ENCODE data around the gene RPL29. TPM values are rescaled to one million over a fixed set of nuclear protein-coding genes. Genes with fewer than 3 reads are reported as not detected.

RPL29 gene
- total and polyA plus RNA-seq, 2 of the 4 experiments (the other 2 are of a cell fraction): 2,081 to 2,126 TPM

- TF ChIP-seq RAD21 (IDR thresholded peaks at IDR 0.05; ENCODE audit: low read length) (no peak), POLR2A (IDR thresholded peaks at IDR 0.05; ENCODE audit: low read depth, low read length) (no peak), ELK1 (IDR thresholded peaks at IDR 0.05; ENCODE audit: borderline replicate concordance, low read depth, low read length) (no peak), NFE2L2 (IDR thresholded peaks at IDR 0.05; ENCODE audit: low read depth, low read length) (no peak), CEBPB (IDR thresholded peaks at IDR 0.05; ENCODE audit: low read depth, low read length) (no peak), RFX5 (IDR thresholded peaks at IDR 0.05; ENCODE audit: low read depth, low read length) (no peak), MAZ (IDR thresholded peaks at IDR 0.05; ENCODE audit: borderline replicate concordance, low read depth, low read length) (no peak)
- TF ChIP-seq, protein P1, sequence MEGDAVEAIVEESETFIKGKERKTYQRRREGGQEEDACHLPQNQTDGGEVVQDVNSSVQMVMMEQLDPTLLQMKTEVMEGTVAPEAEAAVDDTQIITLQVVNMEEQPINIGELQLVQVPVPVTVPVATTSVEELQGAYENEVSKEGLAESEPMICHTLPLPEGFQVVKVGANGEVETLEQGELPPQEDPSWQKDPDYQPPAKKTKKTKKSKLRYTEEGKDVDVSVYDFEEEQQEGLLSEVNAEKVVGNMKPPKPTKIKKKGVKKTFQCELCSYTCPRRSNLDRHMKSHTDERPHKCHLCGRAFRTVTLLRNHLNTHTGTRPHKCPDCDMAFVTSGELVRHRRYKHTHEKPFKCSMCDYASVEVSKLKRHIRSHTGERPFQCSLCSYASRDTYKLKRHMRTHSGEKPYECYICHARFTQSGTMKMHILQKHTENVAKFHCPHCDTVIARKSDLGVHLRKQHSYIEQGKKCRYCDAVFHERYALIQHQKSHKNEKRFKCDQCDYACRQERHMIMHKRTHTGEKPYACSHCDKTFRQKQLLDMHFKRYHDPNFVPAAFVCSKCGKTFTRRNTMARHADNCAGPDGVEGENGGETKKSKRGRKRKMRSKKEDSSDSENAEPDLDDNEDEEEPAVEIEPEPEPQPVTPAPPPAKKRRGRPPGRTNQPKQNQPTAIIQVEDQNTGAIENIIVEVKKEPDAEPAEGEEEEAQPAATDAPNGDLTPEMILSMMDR (conservative IDR thresholded peaks at IDR 0.05; ENCODE audit: low read depth, low read length): peak; percentile 32
- H3K56ac ChIP-seq (ENCODE audit: extremely low read depth, insufficient read depth, low read length): no peak overlapping the region
- H4K8ac ChIP-seq (ENCODE audit: low read depth in 2 of 2, low read length in 2 of 2): no peak overlapping the region
- H3K4me3 ChIP-seq (ENCODE audit: insufficient read depth, low read depth, low read length): no peak overlapping the region
- H3K9me1 ChIP-seq (ENCODE audit: insufficient read depth, low read length): peaks cover 13% of the 10 kb centered on the region
- ChIA-PET POLR2A (ENCODE audit: unreplicated experiment) (no interaction called here), CTCF (interaction anchor here (0.7 to 1.1 kb wide), 3 partner anchors 12 to 37 kb away, joined by 3 to 4 read pairs (median 4); no protein-coding TSS in a partner anchor)
- no peak overlapping the region for H3K18ac ChIP-seq (ENCODE audit: low read depth, low read length)
- no peak overlapping the region for H2BK20ac ChIP-seq (ENCODE audit: low read depth, low read length)
- no peak overlapping the region for H2BK5ac ChIP-seq (ENCODE audit: low read depth, low read length, poor library complexity, severe bottlenecking)
- no peak overlapping the region for H3K14ac ChIP-seq (replicated peaks; ENCODE audit: low read depth, low read length)
- H3K36me3 ChIP-seq (ENCODE audit: control insufficient read depth, insufficient read depth, low read length): no peaks in the 10 kb centered on the region
- H2BK120ac ChIP-seq (ENCODE audit: low read depth, low read length): no peak overlapping the region
- DNase-seq (no peak), ATAC-seq (ENCODE audit: low read depth) (peak; percentile 40)
- H3K27me3 ChIP-seq (ENCODE audit: control insufficient read depth, insufficient read depth, low read length): no peaks in the 10 kb centered on the region; the same call in 1 of the 2 replicates
- H3K4me1 ChIP-seq (ENCODE audit: control insufficient read depth, insufficient read depth, low read length): peaks cover 10% of the 10 kb centered on the region
- H2BK15ac ChIP-seq (ENCODE audit: low read depth, low read length): no peak overlapping the region
- no peaks in the 10 kb centered on the region for H4K20me1 ChIP-seq (ENCODE audit: insufficient read depth, low read length)
- peak overlapping the region; percentile 66 for H2AK9ac ChIP-seq (replicated peaks; ENCODE audit: low read depth, low read length, poor library complexity)
- WGBS, 2 experiments (ENCODE audit: extremely low coverage in 2 of 2, insufficient read length in 1 of 2): 88% methylated on average over 5 of the region's 10 CpGs; no CpG with 5 or more reads in 1 of the 2 experiments
- no peak overlapping the region for H3K9ac ChIP-seq (ENCODE audit: low read depth, low read length)
- H3K9me3 ChIP-seq (ENCODE audit: control insufficient read depth, insufficient read depth, low read length): no peaks in the 10 kb centered on the region
- no peak overlapping the region for H2AK5ac ChIP-seq (ENCODE audit: low read depth, low read length)
- dilution Hi-C loops (cut with HindIII; ENCODE audit: low sequenced_read_pairs, unreplicated experiment): no loop called here
- H3K4ac ChIP-seq (ENCODE audit: low read depth, low read length): no peak overlapping the region
- BruUV-seq (replicated peaks): no TSS peak
- no peak overlapping the region for H3K23ac ChIP-seq (ENCODE audit: low read depth, low read length)
- peak overlapping the region; percentile 52 for H2AFZ ChIP-seq (replicated peaks; ENCODE audit: low read length, poor library complexity)
- in situ Hi-C loops (cut with MboI; ENCODE audit: low sequenced_read_pairs): no loop called here
- no peak overlapping the region for H3K4me2 ChIP-seq (ENCODE audit: low read depth, low read length)
- intact Hi-C loops (cut with micrococcal nuclease): no loop called here
- H3K79me1 ChIP-seq (ENCODE audit: low read depth in 1 of 2, low read length in 2 of 2): 0 out of 4 replicates have a peak, but pooled peaks cover 0 to 5% of the 10 kb centered on the region in 2 experiments
- H3K27ac ChIP-seq (ENCODE audit: insufficient read depth, low read length): no peak overlapping the region
- no peak overlapping the region for H4K5ac ChIP-seq (ENCODE audit: low read depth, low read length)
- H4K91ac ChIP-seq (ENCODE audit: insufficient read depth, low read depth, low read length): no peak overlapping the region
These were observed 45.5 kb upstream of the RPL29 start for GRCh38 chr3:52041118-52041731.

Measured in IMR-90 (cell line).